DMS79 (cell line): ENCODE results near the gene CAPN15.
A peak's percentile ranks its signal among the peaks of the same experiment; 100 is the strongest.
"Not testable (repeated sequence)": the region's sequence is repeated elsewhere in the genome, so short reads cannot be mapped to it uniquely, and the experiment has no call there.

Experiments used
- DNase-seq: peaks from one replicate; lab custom pipeline; 2025; lab: John Stamatoyannopoulos, UW

CAPN15 gene

DNA sequence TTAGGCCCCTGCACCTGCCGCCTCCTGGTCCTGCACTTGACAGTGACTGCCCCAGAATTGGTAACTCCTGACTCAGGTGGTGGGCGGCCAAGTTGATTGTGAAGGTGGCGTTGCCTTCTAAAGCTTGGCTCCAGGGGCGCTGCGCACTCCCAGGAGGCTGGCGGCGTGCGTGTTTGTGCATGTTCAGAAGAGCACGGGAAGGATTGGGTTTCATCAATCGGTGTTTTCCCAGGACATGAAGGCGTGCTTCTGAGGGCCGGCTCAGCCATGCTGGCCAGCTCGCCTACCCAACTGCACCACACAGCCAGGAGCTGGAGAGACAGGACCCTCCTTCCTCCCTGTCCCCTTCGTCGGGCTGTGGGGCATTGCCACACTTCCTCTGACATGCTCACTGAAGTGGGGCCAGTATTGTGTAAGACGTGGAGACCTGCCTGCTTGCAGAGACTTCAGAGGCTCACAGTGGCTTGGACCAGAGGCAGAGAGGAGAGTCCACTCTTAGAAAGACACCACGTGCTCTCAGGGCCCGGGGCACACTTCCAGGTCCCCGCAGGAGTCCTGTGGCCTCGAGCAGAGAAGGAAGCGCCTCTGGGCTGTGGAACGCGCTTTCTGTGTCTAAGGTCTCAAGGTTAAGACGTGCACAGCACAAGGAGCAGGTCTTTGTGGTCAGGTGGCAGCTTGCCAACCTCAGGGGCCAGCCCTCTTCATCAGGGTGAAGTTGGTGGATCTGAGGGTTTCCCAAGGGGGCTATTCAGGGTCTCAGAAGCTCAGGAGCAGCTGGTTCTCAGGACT is 65.2 kb downstream of the CAPN15 start:
- peak; percentile 80 for DNase-seq

- DNase-seq, result peak; percentile 81
These were observed 65.9 kb downstream of the CAPN15 start for GRCh38 chr16:593406-593805.

DNA sequence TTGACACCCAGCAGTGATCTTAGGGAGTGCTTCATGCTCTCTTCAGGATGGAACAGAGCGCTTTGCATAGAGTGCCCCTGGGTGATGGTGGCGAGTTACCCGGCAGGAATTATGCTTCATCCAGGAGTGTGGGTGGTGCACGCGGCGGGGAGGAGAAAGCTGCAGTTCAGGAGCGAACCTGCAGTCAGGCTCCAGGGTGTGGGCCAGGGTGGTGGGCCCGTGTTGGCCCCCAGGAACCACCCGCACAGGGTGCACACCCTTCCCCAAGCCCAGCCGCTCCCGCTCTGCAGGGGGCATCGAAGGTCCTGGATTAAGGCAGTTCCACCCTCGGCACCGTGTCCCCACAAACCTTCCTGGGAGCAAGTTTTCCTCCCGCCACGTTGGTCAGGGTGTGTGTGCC is 66.3 kb downstream of the CAPN15 start:
- no peak for DNase-seq

- no peak for DNase-seq
These were observed 67.6 kb downstream of the CAPN15 start for GRCh38 chr16:595094-595528.

- DNase-seq, result no peak
These were observed 68.6 kb downstream of the CAPN15 start for GRCh38 chr16:595942-596735.

- no peak for DNase-seq
These were observed 69.2 kb downstream of the CAPN15 start for GRCh38 chr16:596736-597060.

DNA sequence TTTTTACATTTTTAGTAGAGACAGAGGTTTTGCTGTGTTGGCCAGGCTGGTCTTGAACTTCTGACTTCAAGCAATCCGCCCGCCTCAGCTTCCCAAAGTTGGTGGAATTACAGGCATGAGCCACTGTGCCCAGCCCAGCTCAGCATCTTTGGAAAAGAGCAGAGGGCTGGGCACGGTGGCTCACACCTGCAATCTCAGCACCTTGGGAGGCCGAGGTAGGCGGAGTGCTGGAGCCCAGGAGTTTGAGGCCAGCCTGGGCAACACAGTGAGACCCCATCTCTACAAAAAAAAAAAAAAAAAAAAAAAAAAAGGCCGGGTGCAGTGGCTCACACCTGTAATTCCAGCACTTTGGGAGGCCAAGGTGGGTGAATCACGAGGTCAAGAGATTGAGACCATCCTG is 70.1 kb downstream of the CAPN15 start:
- not testable (repeated sequence) for DNase-seq

GRCh38 chr16:598823-599739 is 71.6 kb downstream of the CAPN15 start:
- no peak for DNase-seq

DNA sequence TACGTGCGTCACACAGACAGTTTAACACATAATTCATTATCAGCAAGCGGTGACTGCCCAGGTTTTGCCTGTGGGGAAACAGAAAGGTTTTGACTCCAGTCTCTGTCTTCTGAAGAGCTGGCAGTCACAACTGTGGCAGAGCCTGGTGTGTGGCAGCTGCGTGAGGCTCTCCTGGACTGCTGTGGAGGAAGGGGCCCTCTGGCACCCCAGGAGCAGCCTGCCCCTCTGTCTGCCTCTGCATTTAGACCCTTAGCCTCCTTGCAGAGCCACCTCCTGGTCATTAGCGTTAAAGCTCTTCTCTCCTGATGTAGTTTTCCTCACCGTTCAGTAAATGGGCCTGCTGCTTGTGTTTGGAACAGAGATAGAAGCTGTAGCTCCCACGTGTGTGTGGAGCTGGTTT is 73.3 kb downstream of the CAPN15 start:
- no peak for DNase-seq

DNA sequence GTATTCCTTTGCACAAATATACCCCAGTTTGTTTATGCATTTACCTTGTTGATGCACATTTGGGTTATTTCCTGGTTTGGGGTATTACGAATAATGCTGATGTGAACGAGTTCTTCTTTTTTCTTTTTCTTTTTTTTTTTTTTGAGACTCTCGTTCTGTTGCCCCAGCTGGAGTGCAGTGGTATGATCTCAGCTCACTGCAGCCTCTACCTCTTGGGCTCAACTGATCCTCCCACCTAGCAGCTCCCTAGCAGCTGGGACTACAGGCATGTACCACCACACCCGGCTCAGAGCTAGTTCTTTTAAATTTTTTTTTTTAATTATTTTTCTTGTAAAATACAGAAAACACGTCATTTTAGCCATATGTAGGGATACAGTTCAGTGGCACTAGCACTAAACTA is 76.4 kb downstream of the CAPN15 start:
- no peak for DNase-seq
